Measurements from ENCODE around the gene ADPRH.

DNA sequence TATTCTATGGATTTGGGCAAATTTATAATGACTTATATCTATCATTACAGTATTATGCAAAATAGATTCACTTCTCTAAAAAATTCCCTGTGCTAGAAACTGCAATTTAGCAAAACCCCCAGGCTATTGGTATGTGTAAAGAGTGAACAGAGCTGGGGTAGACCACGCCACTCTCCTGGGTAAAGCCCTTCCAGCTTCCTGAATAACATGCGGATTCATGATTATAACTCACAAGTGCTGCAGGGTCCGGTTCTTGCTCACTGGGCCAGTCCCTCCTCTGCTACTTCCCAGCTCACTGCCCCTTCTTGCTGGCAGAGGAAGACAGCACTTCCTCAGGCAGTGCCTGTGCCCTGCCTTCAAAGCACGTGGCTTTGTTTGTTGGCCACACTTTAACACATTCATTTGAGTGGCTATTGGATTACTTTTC, 24.0 kb upstream of the ADPRH start:
- TF ChIP-seq POLR2A (IDR thresholded peaks at IDR 0.05; ENCODE audit: low read length) (no peak), GATA1 (IDR thresholded peaks at IDR 0.05; ENCODE audit: low read depth, low read length) (no peak)
